HCT116 (cell line): ENCODE data around the gene OSCP1. TPM values are rescaled to one million over a fixed set of nuclear protein-coding genes. Genes with fewer than 3 reads are reported as not detected.

Experiments
- ATAC-seq: fragments of 200-7000 bp; cut with Tn5 transposase; 2 replicates; pipeline ENCODE4 v1.9.1; 2020; ENCODE audit warnings: mild to moderate bottlenecking, moderate library complexity
- BruUV-seq: library from RNA; stranded (reverse); fragments of 400-500 nt; replicated peaks from 2 replicates; lab custom pipeline; 2021; lab: Mats Ljungman, UMichigan
- CTCF ChIA-PET: fragments of 300-600 bp; sonication (Branson Sonifier 250); formaldehyde crosslinking; loops from one replicate; lab custom pipeline; 2021; ENCODE audit warnings: antibody characterized with exemption; lab: Charles Lee
- POLR2A ChIA-PET: fragments of 300-600, 350-600 bp; sonication (Branson Sonifier 250); formaldehyde crosslinking; loops from one replicate; lab custom pipeline; 2021; ENCODE audit warnings: antibody characterized with exemption; lab: Charles Lee
- RAD21 ChIA-PET, 2 experiments: fragments of 300-600 bp; sonication (Branson Sonifier 250); formaldehyde crosslinking; loops; one replicate each; lab custom pipeline; 2023; ENCODE audit warnings: low total read pairs in 2 of 2; ENCODE audit not compliant: uncharacterized antibody in 2 of 2, unreplicated experiment in 2 of 2, low non-redundant PET in 1 of 2; lab: Charles Lee
- DNase-seq: peaks from one replicate; pipeline ENCODE4 v3.0.0-alpha.2; 2010; ENCODE audit warnings: low read depth, low spot score
- H2AFZ ChIP-seq: fragments of 200-600 bp; shearing (Covaris generic), sonication (generic); 2 replicates; pipeline ENCODE4 v1.6.1; 2017; ENCODE audit warnings: low read depth, mixed run types, mixed read lengths, antibody characterized with exemption, low read length; ENCODE audit not compliant: poor library complexity, severe bottlenecking
- H3K27ac ChIP-seq: 2 replicates; pipeline ENCODE4 v1.5.1; 2012; ENCODE audit warnings: low read depth, low read length
- H3K27me3 ChIP-seq: fragments of 200-600 bp; sonication (generic); 2 replicates; pipeline ENCODE4 v1.6.1; 2016; ENCODE audit warnings: mixed run types, low read length, mixed read lengths; ENCODE audit not compliant: insufficient read depth
- H3K36me3 ChIP-seq, 2 experiments: fragments of 200-500 bp in 1 of 2; fragments of 200-600 bp in 1 of 2; sonication (Bioruptor generic) in 1 of 2; sonication (generic) in 1 of 2; 2 replicates each; pipeline versions ENCODE4 v1.5.1 to v1.6.1; 2014 to 2016; ENCODE audit warnings: low read length in 2 of 2, inconsistent platforms in 1 of 2, mixed read lengths in 1 of 2, mixed run types in 1 of 2; ENCODE audit not compliant: insufficient read depth in 2 of 2, control insufficient read depth in 1 of 2
- H3K4me1 ChIP-seq, 2 experiments: fragments of 200-600 bp in 1 of 2; sonication (generic) in 1 of 2; 2 replicates each; pipeline versions ENCODE4 v1.5.1 to v1.6.1; 2012 to 2017; ENCODE audit warnings: low read length in 2 of 2, inconsistent platforms in 1 of 2, mild to moderate bottlenecking in 1 of 2, mixed read lengths in 1 of 2, mixed run types in 1 of 2, moderate library complexity in 1 of 2; ENCODE audit not compliant: insufficient read depth in 2 of 2, control insufficient read depth in 1 of 2
- H3K4me2 ChIP-seq: fragments of 200-600 bp; sonication (generic); 2 replicates; pipeline ENCODE4 v1.6.1; 2017; ENCODE audit warnings: mixed run types, low read length, mixed read lengths
- H3K4me3 ChIP-seq, 2 experiments: fragments of 200-600 bp in 1 of 2; sonication (generic) in 1 of 2; replicated peaks in 1 of 2; 2 replicates each; pipeline ENCODE4 v1.5.1; 2011 to 2016; ENCODE audit warnings: low read length in 2 of 2, control low read depth in 1 of 2, low read depth in 1 of 2, mild to moderate bottlenecking in 1 of 2, mixed read lengths in 1 of 2, mixed run types in 1 of 2
- H3K79me2 ChIP-seq: fragments of 200-600 bp; sonication (generic); 2 replicates; pipeline ENCODE4 v1.6.1; 2017; ENCODE audit warnings: mild to moderate bottlenecking, mixed run types, low read length, moderate library complexity, mixed read lengths; ENCODE audit not compliant: insufficient read depth
- H3K9ac ChIP-seq: fragments of 200-600 bp; sonication (generic); 2 replicates; pipeline ENCODE4 v1.6.1; 2016; ENCODE audit warnings: low read length, mixed read lengths
- H3K9me2 ChIP-seq: fragments of 200-600 bp; sonication (generic), shearing (Covaris generic); 2 replicates; pipeline ENCODE4 v1.6.1; 2017; ENCODE audit warnings: mixed run types, mild to moderate bottlenecking, moderate library complexity; ENCODE audit not compliant: insufficient read depth
- H3K9me3 ChIP-seq, 2 experiments: fragments of 200-500 bp in 1 of 2; fragments of 200-600 bp in 1 of 2; sonication (Bioruptor generic) in 1 of 2; sonication (generic) in 1 of 2; 2 replicates each; pipeline ENCODE4 v1.6.1; 2014 to 2017; ENCODE audit warnings: low read length in 2 of 2, mixed read lengths in 2 of 2, inconsistent platforms in 1 of 2, low read depth in 1 of 2, mild to moderate bottlenecking in 1 of 2, mixed run types in 1 of 2, moderate library complexity in 1 of 2; ENCODE audit not compliant: control insufficient read depth in 1 of 2, insufficient read depth in 1 of 2
- H4K20me1 ChIP-seq: fragments of 200-600 bp; sonication (generic), shearing (Covaris generic); 2 replicates; pipeline ENCODE4 v1.6.1; 2017; ENCODE audit warnings: mixed run types, mild to moderate bottlenecking, moderate library complexity; ENCODE audit not compliant: insufficient read depth
- CBX3 ChIP-seq: IDR thresholded peaks from 2 replicates; pipeline ENCODE4 v1.6.1; 2012; ENCODE audit warnings: low read depth
- CEBPB ChIP-seq: IDR thresholded peaks from 2 replicates; pipeline ENCODE4 v1.6.1; 2012; ENCODE audit warnings: low read depth
- ELF1 ChIP-seq: IDR thresholded peaks from 2 replicates; pipeline ENCODE4 v1.6.1; 2012; ENCODE audit warnings: low read depth, borderline replicate concordance
- EZH2phosphoT487 ChIP-seq: fragments of 200-600 bp; IDR thresholded peaks from 2 replicates; pipeline ENCODE4 v1.6.1; 2018; ENCODE audit warnings: antibody characterized with exemption, borderline replicate concordance
- MAX ChIP-seq: IDR thresholded peaks from 2 replicates; pipeline ENCODE4 v1.6.1; 2012
- POLR2A ChIP-seq: IDR thresholded peaks from 2 replicates; pipeline ENCODE4 v1.7.0; 2011; ENCODE audit warnings: borderline replicate concordance; ENCODE audit not compliant: insufficient read depth, insufficient read length; ENCODE audit errors: extremely low read depth
- POLR2AphosphoS5 ChIP-seq: IDR thresholded peaks from 2 replicates; pipeline ENCODE4 v1.6.1; 2011; ENCODE audit warnings: mild to moderate bottlenecking, low read depth, low read length, moderate library complexity
- RAD21 ChIP-seq: IDR thresholded peaks from 2 replicates; pipeline ENCODE4 v1.6.1; 2012; ENCODE audit warnings: low read depth, mild to moderate bottlenecking
- REST ChIP-seq: IDR thresholded peaks from 2 replicates; pipeline ENCODE4 v1.6.1; 2012; ENCODE audit warnings: low read depth
- SIN3A ChIP-seq: IDR thresholded peaks from 2 replicates; pipeline ENCODE4 v1.6.1; 2012; ENCODE audit warnings: low read depth
- SP1 ChIP-seq: IDR thresholded peaks from 2 replicates; pipeline ENCODE4 v1.6.1; 2012; ENCODE audit warnings: low read depth
- SRF ChIP-seq: IDR thresholded peaks from 2 replicates; pipeline ENCODE4 v1.6.1; 2012; ENCODE audit warnings: low read depth
- TCF7L2 ChIP-seq: IDR thresholded peaks from 2 replicates; pipeline ENCODE4 v1.7.0; 2011; ENCODE audit warnings: borderline replicate concordance, inconsistent platforms; ENCODE audit not compliant: insufficient read depth, insufficient read length; ENCODE audit errors: extremely low read depth
- YY1 ChIP-seq: IDR thresholded peaks from 2 replicates; pipeline ENCODE4 v1.6.1; 2011; ENCODE audit warnings: low read length, low read depth, moderate library complexity, mild to moderate bottlenecking; ENCODE audit not compliant: insufficient replicate concordance; ENCODE audit errors: extremely low read depth
- ZFX ChIP-seq: fragments of 450-650 bp; IDR thresholded peaks from 2 replicates; pipeline ENCODE4 v1.6.1; 2017
- intact Hi-C: fragments of 100-400 bp; cut with micrococcal nuclease; formaldehyde crosslinking; loops from 2 replicates; pipeline ENCODE4 v1.10.0; 2022
- total RNA-seq: library from RNA; stranded (reverse); gene quantifications from one replicate; pipeline ENCODE4 v1.2.1, GENCODE V29; 2021; ENCODE audit not compliant: unreplicated experiment

OSCP1 gene
- total RNA-seq, 1 experiment from 2014 or later, result 4.1 TPM

GRCh38 chr1:36384542-36385409 lies 65.5 kb downstream of the OSCP1 start:
- H3K4me3 ChIP-seq, result peak overlapping the region; percentile 87 to 96
- no peaks in the 10 kb centered on the region for H4K20me1 ChIP-seq
- DNase-seq, result peak; percentile 57
- intact Hi-C loops, result loop anchor here (10.0 kb wide), 1 partner anchor 230 kb away; the partner anchor contains the start of gene MAP7D1
- TF ChIP-seq POLR2A (no peak), ELF1 (no peak), ZFX (no peak), MAX (no peak), POLR2AphosphoS5 (peak; percentile 70), SP1 (no peak), SIN3A (no peak), EZH2phosphoT487 (no peak), SRF (no peak), YY1 (peak; percentile 47), TCF7L2 (no peak), RAD21 (no peak), CBX3 (no peak), REST (no peak), CEBPB (no peak)
- ChIA-PET POLR2A (interaction anchor here (3.1 to 5.5 kb wide), 2 partner anchors 15 to 16 kb away, joined by 14 to 219 read pairs; partner anchors contain the start of gene LSM10), RAD21 (no interaction called here), CTCF (interaction anchor here (1.0 kb wide), 1 partner anchor 16 kb away, joined by 3 read pairs; no protein-coding TSS in a partner anchor)
- peaks cover 56% of the 10 kb centered on the region for H3K79me2 ChIP-seq
- H3K4me1 ChIP-seq, result peaks cover 16 to 32% of the 10 kb centered on the region in 2 experiments
- peak overlapping the region; percentile 96 for H3K4me2 ChIP-seq
- H3K9ac ChIP-seq, result peak overlapping the region; percentile 82
- 0 out of 4 replicates have a peak, but pooled peaks cover 0 to 2% of the 10 kb centered on the region in 2 experiments for H3K36me3 ChIP-seq
- H3K27me3 ChIP-seq, result no peaks in the 10 kb centered on the region
- no peak overlapping the region for H2AFZ ChIP-seq
- no peaks in the 10 kb centered on the region for H3K9me2 ChIP-seq
- ATAC-seq, result peak; percentile 40
- TSS peak; percentile 71 for BruUV-seq
- no peaks in the 10 kb centered on the region for H3K9me3 ChIP-seq
- peak overlapping the region; percentile 73 for H3K27ac ChIP-seq
